Stimulated activated CD4-positive, alpha-beta T cell treated with anti-CD3 and anti-CD28 coated beads, Interleukin-12 subunit alpha, Interleukin-12 subunit beta, amount 100 ng/mL, for 24 hours (primary cell): Measurements from ENCODE around the gene ARFGEF2.
"Not testable (repeated sequence)": the region's sequence is repeated elsewhere in the genome, so short reads cannot be mapped to it uniquely, and the experiment has no call there.

Source experiments
- DNase-seq, 2 experiments: peaks; one replicate each; pipeline ENCODE4 v3.0.0-alpha.2; 2020; ENCODE audit warnings: low read depth in 2 of 2

The ARFGEF2 gene

GRCh38 chr20:48928832-48929725, 7.6 kb downstream of the ARFGEF2 start:
- DNase-seq, result no peak

GRCh38 chr20:48930035-48930434, 8.5 kb downstream of the ARFGEF2 start:
- no peak for DNase-seq

- no peak for DNase-seq
Observed at GRCh38 chr20:48930878-48931277, 9.4 kb downstream of the ARFGEF2 start.

GRCh38 chr20:48931527-48932374, 10.2 kb downstream of the ARFGEF2 start:
- no peak for DNase-seq

GRCh38 chr20:48932375-48932941, 10.9 kb downstream of the ARFGEF2 start:
- DNase-seq, result no peak

- no peak for DNase-seq
Observed at GRCh38 chr20:48933017-48933766, 11.7 kb downstream of the ARFGEF2 start.

- DNase-seq, result not testable (repeated sequence)
Observed at GRCh38 chr20:48934273-48934877, 12.9 kb downstream of the ARFGEF2 start.

- not testable (repeated sequence) for DNase-seq
Observed at GRCh38 chr20:48934966-48935365, 13.5 kb downstream of the ARFGEF2 start.

- DNase-seq, result not testable (repeated sequence)
Observed at GRCh38 chr20:48936178-48936577, 14.7 kb downstream of the ARFGEF2 start.

GRCh38 chr20:48937674-48938073, 16.2 kb downstream of the ARFGEF2 start:
- no peak for DNase-seq

- no peak for DNase-seq
Observed at GRCh38 chr20:48938670-48939069, 17.2 kb downstream of the ARFGEF2 start.

GRCh38 chr20:48940170-48940569, 18.7 kb downstream of the ARFGEF2 start:
- DNase-seq, result no peak

- DNase-seq, result no peak
Observed at GRCh38 chr20:48941467-48941866, 20.0 kb downstream of the ARFGEF2 start.

- DNase-seq, result no peak
Observed at GRCh38 chr20:48942730-48943129, 21.2 kb downstream of the ARFGEF2 start.

GRCh38 chr20:48944663-48945297, 23.3 kb downstream of the ARFGEF2 start:
- no peak for DNase-seq

GRCh38 chr20:48945840-48946514, 24.5 kb downstream of the ARFGEF2 start:
- DNase-seq, result no peak

- no peak for DNase-seq
Observed at GRCh38 chr20:48948612-48949011, 27.1 kb downstream of the ARFGEF2 start.

GRCh38 chr20:48949304-48950170, 28.0 kb downstream of the ARFGEF2 start:
- DNase-seq, result no peak

GRCh38 chr20:48951041-48951440, 29.5 kb downstream of the ARFGEF2 start:
- DNase-seq, result no peak
